ENCODE measurements around the gene UBXN6.

The UBXN6 gene

GRCh38 chr19:4499318-4499717, 41.7 kb upstream of the UBXN6 start:
- no peak for TF ChIP-seq REST (IDR thresholded peaks at IDR 0.05; ENCODE audit: insufficient read depth in 1 of 2, low read depth in 2 of 2, low read length in 2 of 2)
- no peak for TF ChIP-seq SIN3A (IDR thresholded peaks at IDR 0.05; ENCODE audit: borderline replicate concordance, insufficient read depth, low read length)
- no peak for TF ChIP-seq FOXP2 (optimal IDR thresholded peaks at IDR 0.05; ENCODE audit: borderline replicate concordance, extremely low read depth, extremely low read length, insufficient read depth)
- no peak for TF ChIP-seq POLR2AphosphoS5 (IDR thresholded peaks at IDR 0.05; ENCODE audit: low read depth, low read length)
- no peak for TF ChIP-seq TAF1 (IDR thresholded peaks at IDR 0.05; ENCODE audit: borderline replicate concordance, insufficient read depth, low read length)

GRCh38 chr19:4498694-4499093, 41.1 kb upstream of the UBXN6 start:
- TF ChIP-seq REST (IDR thresholded peaks at IDR 0.05; ENCODE audit: insufficient read depth in 1 of 2, low read depth in 2 of 2, low read length in 2 of 2) (no peak), SIN3A (IDR thresholded peaks at IDR 0.05; ENCODE audit: borderline replicate concordance, insufficient read depth, low read length) (no peak), FOXP2 (optimal IDR thresholded peaks at IDR 0.05; ENCODE audit: borderline replicate concordance, extremely low read depth, extremely low read length, insufficient read depth) (no peak), POLR2AphosphoS5 (IDR thresholded peaks at IDR 0.05; ENCODE audit: low read depth, low read length) (no peak), TAF1 (IDR thresholded peaks at IDR 0.05; ENCODE audit: borderline replicate concordance, insufficient read depth, low read length) (no peak)

- no peak for TF ChIP-seq SIN3A (IDR thresholded peaks at IDR 0.05; ENCODE audit: borderline replicate concordance, insufficient read depth, low read length)
Observed at GRCh38 chr19:4497770-4498389, 40.3 kb upstream of the UBXN6 start.

GRCh38 chr19:4496304-4496703, 38.7 kb upstream of the UBXN6 start:
- TF ChIP-seq POLR2AphosphoS5 (IDR thresholded peaks at IDR 0.05; ENCODE audit: low read depth, low read length) (no peak), TAF1 (IDR thresholded peaks at IDR 0.05; ENCODE audit: borderline replicate concordance, insufficient read depth, low read length) (no peak), REST (IDR thresholded peaks at IDR 0.05; ENCODE audit: insufficient read depth in 1 of 2, low read depth in 2 of 2, low read length in 2 of 2) (no peak), FOXP2 (optimal IDR thresholded peaks at IDR 0.05; ENCODE audit: borderline replicate concordance, extremely low read depth, extremely low read length, insufficient read depth) (no peak), SIN3A (IDR thresholded peaks at IDR 0.05; ENCODE audit: borderline replicate concordance, insufficient read depth, low read length) (no peak)

GRCh38 chr19:4495471-4495870, 37.9 kb upstream of the UBXN6 start:
- TF ChIP-seq REST (IDR thresholded peaks at IDR 0.05; ENCODE audit: insufficient read depth in 1 of 2, low read depth in 2 of 2, low read length in 2 of 2) (no peak), FOXP2 (optimal IDR thresholded peaks at IDR 0.05; ENCODE audit: borderline replicate concordance, extremely low read depth, extremely low read length, insufficient read depth) (no peak), POLR2AphosphoS5 (IDR thresholded peaks at IDR 0.05; ENCODE audit: low read depth, low read length) (no peak), TAF1 (IDR thresholded peaks at IDR 0.05; ENCODE audit: borderline replicate concordance, insufficient read depth, low read length) (no peak), SIN3A (IDR thresholded peaks at IDR 0.05; ENCODE audit: borderline replicate concordance, insufficient read depth, low read length) (no peak)
